MV-4-11 (cell line): ENCODE measurements around the gene PLEKHG4B.
"Not testable (repeated sequence)": the region's sequence is repeated elsewhere in the genome, so short reads cannot be mapped to it uniquely, and the experiment has no call there.

Experiments
- DNase-seq: peaks from one replicate; lab custom pipeline; 2025; lab: John Stamatoyannopoulos, UW

PLEKHG4B gene

GRCh38 chr5:187617-188451 lies 95.9 kb downstream of the PLEKHG4B start:
- DNase-seq = peak; percentile 3

DNA sequence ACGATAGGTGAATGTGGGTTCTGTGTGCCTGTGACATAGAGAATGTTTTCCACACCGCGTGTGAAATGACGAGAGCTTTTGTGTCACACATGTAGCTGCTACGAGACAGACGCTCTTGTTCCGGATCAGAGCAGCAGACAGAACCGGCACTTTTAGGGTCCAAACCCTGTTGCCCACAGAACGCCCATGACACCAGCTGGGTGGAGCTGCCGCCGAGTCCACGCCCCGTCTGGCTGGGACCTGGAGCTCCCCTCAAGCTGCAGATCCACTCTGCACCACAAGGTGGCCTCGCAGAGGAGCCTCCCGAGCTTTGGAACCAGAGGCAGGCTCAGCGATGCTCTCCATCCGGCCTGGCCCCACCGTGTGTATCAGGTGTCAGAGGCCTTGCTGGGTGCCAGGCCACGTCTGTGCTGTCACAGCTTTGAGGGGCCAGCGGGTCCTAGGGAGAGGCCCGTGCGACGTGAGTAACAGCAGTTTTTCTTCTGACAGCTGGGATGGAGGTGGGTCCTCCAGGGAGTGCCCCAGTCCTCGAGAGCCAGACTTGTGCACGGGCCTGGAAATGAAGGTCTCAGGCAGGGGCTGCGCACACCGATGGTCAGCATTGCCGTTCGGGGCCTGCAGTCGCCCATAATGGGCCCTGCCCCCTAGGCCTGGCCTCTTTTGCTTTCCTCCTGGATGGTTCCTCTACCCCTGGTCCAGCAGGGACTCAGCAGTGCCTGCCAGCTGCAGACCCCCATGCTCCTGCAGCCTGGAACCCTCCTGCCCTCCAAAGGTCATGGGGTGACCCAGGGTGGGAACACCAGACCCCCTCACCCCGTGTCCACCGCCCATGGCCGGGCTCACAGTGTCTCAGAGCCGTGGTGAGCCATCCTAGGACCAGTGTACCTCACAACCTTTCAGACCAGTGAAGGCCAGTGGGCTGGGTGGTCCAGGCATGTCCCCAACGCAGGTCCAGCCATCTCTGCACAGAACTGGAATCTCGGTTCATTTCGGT lies 96.8 kb downstream of the PLEKHG4B start:
- peak; percentile 59 for DNase-seq

- no peak for DNase-seq
These were observed 97.5 kb downstream of the PLEKHG4B start for GRCh38 chr5:189486-189885.

DNA sequence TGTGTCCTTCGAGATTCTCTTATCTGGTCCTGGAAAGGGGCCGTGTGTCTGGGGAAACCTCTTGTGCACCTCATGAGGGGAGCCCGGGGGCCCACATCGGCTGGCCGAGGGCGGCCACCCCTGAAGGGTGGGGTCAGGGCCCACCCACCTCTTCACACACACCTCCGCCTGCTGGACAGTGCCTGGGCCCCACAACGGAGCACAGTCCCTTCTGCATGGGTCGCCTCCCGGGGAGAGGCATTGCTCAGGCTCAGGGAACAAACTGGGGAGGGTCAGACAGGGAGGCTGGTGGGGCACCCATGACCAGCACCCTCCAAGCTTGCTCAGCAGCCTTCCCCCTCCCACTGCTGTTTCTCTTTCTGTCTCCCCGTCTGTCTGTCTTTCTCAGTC lies 98.0 kb downstream of the PLEKHG4B start:
- no peak for DNase-seq

DNA sequence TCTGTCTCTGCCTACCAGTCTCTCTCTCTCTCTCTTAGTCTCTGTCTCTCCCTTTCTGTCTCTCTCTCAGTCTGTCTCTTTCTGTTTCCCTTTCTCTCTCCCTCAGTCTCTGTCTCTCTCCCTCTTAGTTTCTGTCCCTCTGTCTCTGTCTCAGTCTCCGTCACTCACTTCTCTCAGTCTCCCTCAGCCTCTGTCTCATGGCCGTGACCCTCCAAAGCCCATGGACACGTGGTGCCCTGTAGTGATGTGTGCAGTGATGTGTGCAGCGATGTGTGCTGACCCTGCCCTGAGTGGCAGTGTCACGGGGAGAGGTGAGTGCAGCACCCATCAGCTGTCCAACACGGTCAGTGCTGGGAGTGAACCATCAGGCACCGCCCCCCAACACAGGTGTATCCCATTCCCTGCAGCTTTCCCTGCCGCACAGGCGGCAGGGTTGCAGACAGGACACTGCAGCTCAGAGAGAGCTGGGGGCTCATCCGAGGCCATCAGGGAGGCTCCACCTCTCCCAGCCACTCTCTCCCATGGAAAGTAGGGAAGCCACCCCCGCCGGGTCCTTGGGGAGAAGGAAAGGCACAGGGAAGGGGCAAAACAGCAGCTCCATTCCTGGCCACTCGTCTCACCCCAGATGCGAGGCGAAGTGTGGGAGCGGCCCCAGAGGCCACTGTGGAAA lies 98.5 kb downstream of the PLEKHG4B start:
- no peak for DNase-seq

DNA sequence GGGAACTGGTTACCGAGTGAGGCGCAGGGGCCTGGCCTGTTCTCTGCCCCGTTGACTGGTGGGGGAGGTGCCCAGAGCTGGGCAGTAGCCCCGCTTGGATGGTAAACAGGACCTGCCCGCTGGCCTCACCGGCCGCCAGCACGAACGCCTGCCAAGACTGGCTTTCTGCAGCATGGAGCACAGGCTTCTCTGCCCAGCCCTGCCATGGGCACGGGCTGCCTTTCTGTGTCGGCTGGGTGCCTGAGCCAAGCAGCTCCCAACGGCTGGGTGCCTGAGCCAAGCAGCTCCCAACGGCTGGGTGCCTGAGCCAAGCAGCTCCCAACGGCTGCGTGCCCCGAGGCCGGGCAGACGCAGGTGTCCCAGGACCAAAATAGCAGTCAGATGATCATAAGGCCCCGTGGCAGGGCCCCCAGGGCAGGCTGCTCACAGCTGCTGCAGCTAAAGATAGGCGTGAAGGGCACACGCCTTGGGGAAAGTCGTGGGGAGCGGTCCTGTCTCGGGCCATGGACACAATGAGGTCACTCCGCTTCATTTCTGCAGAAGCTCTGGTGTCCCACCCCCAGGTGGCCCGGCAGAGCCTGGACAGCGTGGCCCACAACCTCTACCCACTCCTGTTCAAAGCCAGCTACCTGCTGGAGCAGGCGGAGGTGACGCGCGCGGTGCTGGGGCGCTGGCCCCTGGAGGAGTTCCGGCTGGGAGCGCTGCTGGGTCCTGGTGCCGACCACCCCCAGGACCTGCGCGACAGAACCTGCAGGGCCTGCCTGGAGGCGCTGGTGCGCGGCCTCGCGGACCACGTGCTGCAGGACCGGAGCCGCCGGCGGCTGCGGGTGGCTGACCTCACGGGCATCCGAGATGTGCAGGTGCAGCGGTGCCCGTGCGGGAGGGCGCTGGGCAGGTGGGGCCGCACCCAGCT lies 99.3 kb downstream of the PLEKHG4B start, which contains the start of gene LRRC14B:
LRRC14B (plus strand) TSS at position 460 of the 913 bp plus-strand sequence; CDS start at position 504, 44 bp downstream.
- DNase-seq = no peak

GRCh38 chr5:191949-192690 lies 100.2 kb downstream of the PLEKHG4B start:
- no peak for DNase-seq

GRCh38 chr5:192691-192969 lies 100.7 kb downstream of the PLEKHG4B start:
- DNase-seq = no peak

GRCh38 chr5:192970-193831 lies 101.2 kb downstream of the PLEKHG4B start:
- no peak for DNase-seq

DNA sequence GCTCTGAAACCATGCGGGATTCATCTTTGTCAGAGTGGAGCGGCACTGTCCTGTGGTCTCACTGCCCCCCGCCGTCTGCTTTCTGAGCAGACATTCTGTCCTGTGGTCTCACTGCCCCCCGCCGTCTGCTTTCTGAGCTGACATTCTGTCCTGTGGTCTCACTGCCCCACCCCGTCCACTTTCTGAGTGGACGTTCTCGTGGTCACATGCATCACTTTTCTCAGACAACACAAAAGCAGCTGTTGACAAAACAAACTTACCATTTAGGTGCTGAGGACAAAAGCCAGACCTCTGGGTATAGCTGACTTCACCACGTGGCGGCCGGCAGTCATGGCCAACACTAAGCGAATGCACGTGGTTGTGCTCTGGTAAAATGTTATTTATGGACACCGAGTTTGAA lies 102.1 kb downstream of the PLEKHG4B start:
- no peak for DNase-seq

GRCh38 chr5:194603-195209 lies 102.7 kb downstream of the PLEKHG4B start:
- no peak for DNase-seq

DNA sequence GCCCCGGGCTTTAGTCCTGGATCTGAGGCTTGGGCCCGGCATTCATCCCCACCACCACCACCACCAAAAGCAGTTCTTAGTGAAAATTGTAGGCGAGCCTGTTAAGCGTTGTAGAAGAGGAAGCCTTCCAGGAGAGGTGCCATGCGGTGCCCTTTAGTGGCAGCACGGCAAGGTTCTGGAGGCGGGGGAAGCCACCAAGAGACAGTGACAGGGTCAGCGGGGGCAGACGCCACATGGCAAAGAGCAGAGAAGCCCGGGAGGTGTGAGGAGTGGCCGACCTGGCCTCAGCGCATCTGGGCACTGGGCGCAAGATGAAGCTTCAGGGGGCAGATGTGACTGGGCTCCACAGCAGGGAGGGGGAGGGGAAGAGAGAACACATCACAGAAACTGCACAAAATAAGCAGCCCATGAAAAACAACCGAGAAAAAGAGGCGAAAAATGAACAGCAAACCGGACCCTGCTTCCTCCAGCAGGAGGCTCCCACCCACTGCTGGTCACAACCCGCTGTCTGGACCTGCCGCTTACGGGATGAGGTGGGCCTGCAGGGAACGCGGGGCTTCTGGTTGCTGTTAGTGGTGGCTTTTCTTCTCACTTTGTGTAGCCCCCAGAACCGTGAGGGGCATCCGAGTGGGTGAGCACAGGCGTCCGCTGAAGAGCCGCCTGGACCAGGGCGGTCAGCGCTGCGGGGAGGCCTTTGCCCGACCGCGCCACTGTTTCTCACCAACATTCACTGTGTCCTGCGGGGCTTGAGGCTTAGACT lies 103.6 kb downstream of the PLEKHG4B start:
- no peak for DNase-seq

- no peak for DNase-seq
These were observed 104.4 kb downstream of the PLEKHG4B start for GRCh38 chr5:196350-196749.

- DNase-seq = not testable (repeated sequence)
These were observed 105.1 kb downstream of the PLEKHG4B start for GRCh38 chr5:197031-197430.

- no peak for DNase-seq
These were observed 106.0 kb downstream of the PLEKHG4B start for GRCh38 chr5:197892-198489.

- no peak for DNase-seq
These were observed 106.7 kb downstream of the PLEKHG4B start for GRCh38 chr5:198516-199196.

- DNase-seq = no peak
These were observed 107.4 kb downstream of the PLEKHG4B start for GRCh38 chr5:199197-199949.
